ENCODE data around the gene ZDHHC12. TPM values are rescaled to one million over a fixed set of nuclear protein-coding genes. Genes with fewer than 3 reads are reported as not detected.

ZDHHC12 gene
- total and polyA plus RNA-seq, 2 of the 8 experiments (the other 6 are each of a cell fraction or from before 2014, with no cell fraction given) = 35.0 to 93.8 TPM

- H3K23ac ChIP-seq (ENCODE audit: insufficient read length) = no peak overlapping the region
- H2BK12ac ChIP-seq (ENCODE audit: low read depth, low read length) = no peak overlapping the region
- no peaks in the 10 kb centered on the region for H3K79me2 ChIP-seq (ENCODE audit: control insufficient read depth in 1 of 2, insufficient read depth in 2 of 2, low read length in 2 of 2)
- no peak for FAIRE-seq
- no peak overlapping the region for H3K9ac ChIP-seq (replicated peaks in 1 of 4; ENCODE audit: extremely low read depth in 1 of 4, low read depth in 3 of 4, low read length in 3 of 4)
- H2AK5ac ChIP-seq (ENCODE audit: low read depth, low read length) = no peak overlapping the region; the same call in 1 of the 2 replicates
- no peak overlapping the region for H3K14ac ChIP-seq (ENCODE audit: insufficient read length)
- no peak overlapping the region for H2BK15ac ChIP-seq (ENCODE audit: low read length)
- H4K91ac ChIP-seq (replicated peaks; ENCODE audit: insufficient read length, low read length) = no peak overlapping the region
- H3K4me2 ChIP-seq (ENCODE audit: insufficient read depth in 1 of 2, low read depth in 2 of 2, low read length in 2 of 2) = no peak overlapping the region
- H3K4me1 ChIP-seq (replicated peaks in 1 of 4; ENCODE audit: control insufficient read depth in 3 of 4, insufficient read depth in 4 of 4, low read length in 3 of 4) = peaks cover 0 to under 1% (median 0%) of the 10 kb centered on the region in 4 experiments; a peak in 2 of 7 replicates
- ChIA-PET CTCF (ENCODE audit: partially characterized antibody) (interaction anchor here (0.8 to 2.6 kb wide), 4 partner anchors 13 to 93 kb away, joined by 3 to 9 read pairs (median 3); partner anchors contain the start of gene PKN3), POLR2A (ENCODE audit: partially characterized antibody) (interaction anchor here (1.4 to 1.8 kb wide), 4 partner anchors 19 to 45 kb away, joined by 3 to 4 read pairs (median 4); no protein-coding TSS in a partner anchor)
- H3K4ac ChIP-seq (replicated peaks; ENCODE audit: insufficient read length, low read depth, low read length) = no peak overlapping the region
- peaks cover 0 to 2% (median under 1%) of the 10 kb centered on the region in 4 experiments; a peak in 1 of 8 replicates for H3K36me3 ChIP-seq (ENCODE audit: control insufficient read depth in 2 of 4, insufficient read depth in 4 of 4, low read length in 3 of 4)
- H2BK120ac ChIP-seq (replicated peaks; ENCODE audit: low read depth, low read length) = no peak overlapping the region
- H3K79me1 ChIP-seq (ENCODE audit: low read depth, low read length) = peaks cover 2% of the 10 kb centered on the region; the same call in 1 of the 2 replicates
- 96% methylated on average over 6 of the region's 7 CpGs; no CpG with 5 or more reads in 1 of the 2 experiments for WGBS, 2 experiments (ENCODE audit: extremely low coverage in 1 of 2, insufficient coverage in 1 of 2, insufficient read length in 1 of 2, insufficient replicate concordance in 2 of 2, low coverage in 1 of 2, low lambda C conversion rate in 2 of 2, missing lambda C conversion rate in 1 of 2)
- H2BK5ac ChIP-seq (ENCODE audit: low read depth, low read length) = no peak overlapping the region
- H3K4me3 ChIP-seq (ENCODE audit: extremely low read depth in 1 of 4, insufficient read depth in 2 of 4, low read depth in 3 of 4, low read length in 4 of 4) = no peak overlapping the region
- no peak for DNase-seq (ENCODE audit: low read depth in 1 of 2, low spot score in 2 of 2)
- H4K20me1 ChIP-seq (replicated peaks in 1 of 2; ENCODE audit: control insufficient read depth in 1 of 2, insufficient read depth in 2 of 2, low read length in 2 of 2) = no peaks in the 10 kb centered on the region
- no peak overlapping the region for H2BK20ac ChIP-seq (ENCODE audit: low read length)
- no peak overlapping the region for H4K5ac ChIP-seq (ENCODE audit: insufficient read length, low read depth, low read length)
- no peaks in the 10 kb centered on the region for H3K9me3 ChIP-seq (ENCODE audit: insufficient read depth in 2 of 2, low read depth in 1 of 2, low read length in 1 of 2)
- no peak overlapping the region for H3K18ac ChIP-seq (ENCODE audit: extremely low read depth, low read length)
- H3K27me3 ChIP-seq (replicated peaks in 1 of 4; ENCODE audit: control insufficient read depth in 3 of 4, extremely low read depth in 1 of 4, insufficient read depth in 3 of 4, low read length in 3 of 4) = no peaks in the 10 kb centered on the region
- H2AFZ ChIP-seq (ENCODE audit: low read length) = no peak overlapping the region
- H3K27ac ChIP-seq (ENCODE audit: low read depth, low read length) = no peak overlapping the region
- H3K56ac ChIP-seq (replicated peaks; ENCODE audit: insufficient read length, low read depth, low read length) = no peak overlapping the region
- peaks cover 7% of the 10 kb centered on the region for H3K23me2 ChIP-seq (ENCODE audit: low read depth, low read length)
- no peak overlapping the region for H4K8ac ChIP-seq (ENCODE audit: extremely low read depth, insufficient read depth, low read length)
- TF ChIP-seq BRCA1 (IDR thresholded peaks at IDR 0.05; ENCODE audit: low read depth, low read length) (no peak), FOSL1 (IDR thresholded peaks at IDR 0.05; ENCODE audit: insufficient read depth, low read depth, low read length) (no peak), USF2 (IDR thresholded peaks at IDR 0.05; ENCODE audit: low read length) (no peak), HDAC6 (IDR thresholded peaks at IDR 0.05; ENCODE audit: low read depth, low read length) (no peak), SIN3A (conservative IDR thresholded peaks at IDR 0.05 in 1 of 2, IDR thresholded peaks at IDR 0.05 in 1 of 2; ENCODE audit: low read depth in 1 of 2, low read length in 2 of 2) (no peak), KDM1A (IDR thresholded peaks at IDR 0.05; ENCODE audit: borderline replicate concordance, low read length) (no peak), RNF2 (IDR thresholded peaks at IDR 0.05; ENCODE audit: borderline replicate concordance, low read depth, low read length, missing control alignments, poor library complexity, severe bottlenecking) (no peak), TBP (IDR thresholded peaks at IDR 0.05; ENCODE audit: low read depth, low read length) (no peak), NANOG (IDR thresholded peaks at IDR 0.05; ENCODE audit: insufficient read depth, low read depth, low read length, poor library complexity, severe bottlenecking) (no peak), CEBPB (IDR thresholded peaks at IDR 0.05; ENCODE audit: low read depth, low read length) (no peak), RXRA (IDR thresholded peaks at IDR 0.05; ENCODE audit: insufficient read depth, low read depth, low read length) (no peak), CREB1 (IDR thresholded peaks at IDR 0.05) (no peak)
Observed at GRCh38 chr9:128728298-128728697, 4.4 kb upstream of the ZDHHC12 start.

All from H1 (cell line).